ENCODE results near the gene SSBP3. TPM values are rescaled to one million over a fixed set of nuclear protein-coding genes. Genes with fewer than 3 reads are reported as not detected.

Gene SSBP3
- total RNA-seq, 1 experiment from 2014 or later, result 37.5 TPM

DNA sequence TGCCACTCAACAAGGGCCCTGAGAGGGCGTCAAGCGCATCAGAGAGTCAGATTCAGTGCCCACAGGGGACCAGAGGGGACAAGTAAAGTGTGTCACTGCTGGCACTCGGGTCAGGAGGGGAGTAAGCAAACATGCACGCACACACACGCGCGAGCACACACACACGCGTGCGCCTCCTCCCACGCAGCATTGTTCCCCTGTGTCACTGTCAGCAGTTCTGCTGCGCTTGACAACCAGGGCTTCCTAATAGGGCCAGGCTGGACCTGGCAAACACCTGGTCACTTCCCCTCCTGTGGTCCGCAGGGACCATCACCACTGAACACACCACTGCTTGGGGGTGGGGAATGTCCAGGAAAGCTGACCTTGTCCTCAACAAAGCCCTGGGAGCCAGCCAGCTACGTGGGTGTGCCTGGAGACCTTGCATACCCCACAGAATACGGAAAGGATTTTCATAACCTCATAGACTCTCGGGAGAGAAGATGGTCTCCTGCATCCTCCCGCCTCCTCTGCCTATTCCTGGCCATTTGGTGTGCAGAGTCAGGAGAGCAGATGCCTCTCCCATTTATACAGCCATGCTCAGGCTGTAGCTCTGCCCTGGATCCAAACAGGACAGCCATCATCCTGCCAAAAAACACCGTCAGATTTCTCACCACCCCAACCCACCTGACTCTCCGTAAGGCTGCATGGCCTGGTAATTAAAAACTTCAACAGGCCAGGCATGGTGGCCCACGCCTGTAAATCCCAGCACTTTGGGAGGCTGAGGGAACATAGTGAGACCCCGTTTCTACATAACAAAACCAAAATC is 73.2 kb downstream of the SSBP3 start:
- no peaks in the 10 kb centered on the region for H4K20me1 ChIP-seq (ENCODE audit: insufficient read depth)
- H3K4me3 ChIP-seq (replicated peaks in 1 of 2; ENCODE audit: low read depth in 1 of 2, low read length in 2 of 2), result no peak overlapping the region
- ChIA-PET CTCF (no interaction called here), POLR2A (no interaction called here), RAD21 (ENCODE audit: low non-redundant PET in 1 of 2, low total read pairs in 2 of 2, uncharacterized antibody in 2 of 2, unreplicated experiment in 2 of 2) (no interaction called here)
- H3K9ac ChIP-seq (ENCODE audit: low read length), result no peak overlapping the region
- intact Hi-C loops (cut with micrococcal nuclease), result no loop called here
- no peak overlapping the region for H2AFZ ChIP-seq (ENCODE audit: low read depth, low read length, poor library complexity, severe bottlenecking)
- no peak overlapping the region for H3K27ac ChIP-seq (ENCODE audit: low read depth, low read length)
- no peaks in the 10 kb centered on the region for H3K27me3 ChIP-seq (ENCODE audit: insufficient read depth, low read length)
- DNase-seq (ENCODE audit: low read depth, low spot score) (no peak), ATAC-seq (no peak)
- no peaks in the 10 kb centered on the region for H3K36me3 ChIP-seq (ENCODE audit: control insufficient read depth in 1 of 2, insufficient read depth in 2 of 2, low read length in 2 of 2)
- H3K79me2 ChIP-seq (ENCODE audit: insufficient read depth, low read length), result 0 out of 2 replicates have a peak, but pooled peaks cover 2% of the 10 kb centered on the region
- H3K4me1 ChIP-seq (ENCODE audit: control insufficient read depth in 1 of 2, insufficient read depth in 2 of 2, low read length in 2 of 2), result peaks cover 0 to 3% of the 10 kb centered on the region in 2 experiments; a peak in 1 of 4 replicates
- H3K9me3 ChIP-seq (ENCODE audit: control insufficient read depth in 1 of 2, insufficient read depth in 1 of 2, low read depth in 1 of 2, low read length in 2 of 2), result no peaks in the 10 kb centered on the region
- no peaks in the 10 kb centered on the region for H3K9me2 ChIP-seq (ENCODE audit: insufficient read depth)
- no TSS peak for BruUV-seq (replicated peaks)
- TF ChIP-seq, protein P1, sequence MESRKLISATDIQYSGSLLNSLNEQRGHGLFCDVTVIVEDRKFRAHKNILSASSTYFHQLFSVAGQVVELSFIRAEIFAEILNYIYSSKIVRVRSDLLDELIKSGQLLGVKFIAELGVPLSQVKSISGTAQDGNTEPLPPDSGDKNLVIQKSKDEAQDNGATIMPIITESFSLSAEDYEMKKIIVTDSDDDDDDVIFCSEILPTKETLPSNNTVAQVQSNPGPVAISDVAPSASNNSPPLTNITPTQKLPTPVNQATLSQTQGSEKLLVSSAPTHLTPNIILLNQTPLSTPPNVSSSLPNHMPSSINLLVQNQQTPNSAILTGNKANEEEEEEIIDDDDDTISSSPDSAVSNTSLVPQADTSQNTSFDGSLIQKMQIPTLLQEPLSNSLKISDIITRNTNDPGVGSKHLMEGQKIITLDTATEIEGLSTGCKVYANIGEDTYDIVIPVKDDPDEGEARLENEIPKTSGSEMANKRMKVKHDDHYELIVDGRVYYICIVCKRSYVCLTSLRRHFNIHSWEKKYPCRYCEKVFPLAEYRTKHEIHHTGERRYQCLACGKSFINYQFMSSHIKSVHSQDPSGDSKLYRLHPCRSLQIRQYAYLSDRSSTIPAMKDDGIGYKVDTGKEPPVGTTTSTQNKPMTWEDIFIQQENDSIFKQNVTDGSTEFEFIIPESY (IDR thresholded peaks at IDR 0.05; ENCODE audit: extremely low read depth, insufficient replicate concordance, low read length), result no peak
- TF ChIP-seq SIN3A (IDR thresholded peaks at IDR 0.05; ENCODE audit: low read depth), result no peak
- TF ChIP-seq, protein P2, sequence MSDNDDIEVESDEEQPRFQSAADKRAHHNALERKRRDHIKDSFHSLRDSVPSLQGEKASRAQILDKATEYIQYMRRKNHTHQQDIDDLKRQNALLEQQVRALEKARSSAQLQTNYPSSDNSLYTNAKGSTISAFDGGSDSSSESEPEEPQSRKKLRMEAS (IDR thresholded peaks at IDR 0.05), result no peak
- no peak for TF ChIP-seq CBX3 (IDR thresholded peaks at IDR 0.05; ENCODE audit: low read depth)
- no peak for TF ChIP-seq SRF (IDR thresholded peaks at IDR 0.05; ENCODE audit: low read depth)
- TF ChIP-seq, protein P3, sequence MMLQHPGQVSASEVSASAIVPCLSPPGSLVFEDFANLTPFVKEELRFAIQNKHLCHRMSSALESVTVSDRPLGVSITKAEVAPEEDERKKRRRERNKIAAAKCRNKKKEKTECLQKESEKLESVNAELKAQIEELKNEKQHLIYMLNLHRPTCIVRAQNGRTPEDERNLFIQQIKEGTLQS (IDR thresholded peaks at IDR 0.05), result no peak
- no peak for TF ChIP-seq JUND (IDR thresholded peaks at IDR 0.05)
- TF ChIP-seq CEBPB (IDR thresholded peaks at IDR 0.05; ENCODE audit: low read depth), result no peak
- TF ChIP-seq ZNF274 (IDR thresholded peaks at IDR 0.05; ENCODE audit: low read depth, low read length), result no peak
- TF ChIP-seq, protein P4, sequence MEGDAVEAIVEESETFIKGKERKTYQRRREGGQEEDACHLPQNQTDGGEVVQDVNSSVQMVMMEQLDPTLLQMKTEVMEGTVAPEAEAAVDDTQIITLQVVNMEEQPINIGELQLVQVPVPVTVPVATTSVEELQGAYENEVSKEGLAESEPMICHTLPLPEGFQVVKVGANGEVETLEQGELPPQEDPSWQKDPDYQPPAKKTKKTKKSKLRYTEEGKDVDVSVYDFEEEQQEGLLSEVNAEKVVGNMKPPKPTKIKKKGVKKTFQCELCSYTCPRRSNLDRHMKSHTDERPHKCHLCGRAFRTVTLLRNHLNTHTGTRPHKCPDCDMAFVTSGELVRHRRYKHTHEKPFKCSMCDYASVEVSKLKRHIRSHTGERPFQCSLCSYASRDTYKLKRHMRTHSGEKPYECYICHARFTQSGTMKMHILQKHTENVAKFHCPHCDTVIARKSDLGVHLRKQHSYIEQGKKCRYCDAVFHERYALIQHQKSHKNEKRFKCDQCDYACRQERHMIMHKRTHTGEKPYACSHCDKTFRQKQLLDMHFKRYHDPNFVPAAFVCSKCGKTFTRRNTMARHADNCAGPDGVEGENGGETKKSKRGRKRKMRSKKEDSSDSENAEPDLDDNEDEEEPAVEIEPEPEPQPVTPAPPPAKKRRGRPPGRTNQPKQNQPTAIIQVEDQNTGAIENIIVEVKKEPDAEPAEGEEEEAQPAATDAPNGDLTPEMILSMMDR (IDR thresholded peaks at IDR 0.05 in 2 of 3, conservative IDR thresholded peaks at IDR 0.05 in 1 of 3; ENCODE audit: borderline replicate concordance in 1 of 3, insufficient read depth in 1 of 3, low read depth in 2 of 3, low read length in 2 of 3), result no peak
- no peak for TF ChIP-seq EGR1 (IDR thresholded peaks at IDR 0.05; ENCODE audit: low read depth)
- TF ChIP-seq POLR2AphosphoS5 (IDR thresholded peaks at IDR 0.05; ENCODE audit: low read depth, low read length), result no peak
- TF ChIP-seq TCF7L2 (IDR thresholded peaks at IDR 0.05; ENCODE audit: borderline replicate concordance, extremely low read depth, insufficient read depth, insufficient read length), result no peak
- TF ChIP-seq FOSL1 (IDR thresholded peaks at IDR 0.05; ENCODE audit: low read depth), result no peak
- TF ChIP-seq, protein P5, sequence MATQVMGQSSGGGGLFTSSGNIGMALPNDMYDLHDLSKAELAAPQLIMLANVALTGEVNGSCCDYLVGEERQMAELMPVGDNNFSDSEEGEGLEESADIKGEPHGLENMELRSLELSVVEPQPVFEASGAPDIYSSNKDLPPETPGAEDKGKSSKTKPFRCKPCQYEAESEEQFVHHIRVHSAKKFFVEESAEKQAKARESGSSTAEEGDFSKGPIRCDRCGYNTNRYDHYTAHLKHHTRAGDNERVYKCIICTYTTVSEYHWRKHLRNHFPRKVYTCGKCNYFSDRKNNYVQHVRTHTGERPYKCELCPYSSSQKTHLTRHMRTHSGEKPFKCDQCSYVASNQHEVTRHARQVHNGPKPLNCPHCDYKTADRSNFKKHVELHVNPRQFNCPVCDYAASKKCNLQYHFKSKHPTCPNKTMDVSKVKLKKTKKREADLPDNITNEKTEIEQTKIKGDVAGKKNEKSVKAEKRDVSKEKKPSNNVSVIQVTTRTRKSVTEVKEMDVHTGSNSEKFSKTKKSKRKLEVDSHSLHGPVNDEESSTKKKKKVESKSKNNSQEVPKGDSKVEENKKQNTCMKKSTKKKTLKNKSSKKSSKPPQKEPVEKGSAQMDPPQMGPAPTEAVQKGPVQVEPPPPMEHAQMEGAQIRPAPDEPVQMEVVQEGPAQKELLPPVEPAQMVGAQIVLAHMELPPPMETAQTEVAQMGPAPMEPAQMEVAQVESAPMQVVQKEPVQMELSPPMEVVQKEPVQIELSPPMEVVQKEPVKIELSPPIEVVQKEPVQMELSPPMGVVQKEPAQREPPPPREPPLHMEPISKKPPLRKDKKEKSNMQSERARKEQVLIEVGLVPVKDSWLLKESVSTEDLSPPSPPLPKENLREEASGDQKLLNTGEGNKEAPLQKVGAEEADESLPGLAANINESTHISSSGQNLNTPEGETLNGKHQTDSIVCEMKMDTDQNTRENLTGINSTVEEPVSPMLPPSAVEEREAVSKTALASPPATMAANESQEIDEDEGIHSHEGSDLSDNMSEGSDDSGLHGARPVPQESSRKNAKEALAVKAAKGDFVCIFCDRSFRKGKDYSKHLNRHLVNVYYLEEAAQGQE (IDR thresholded peaks at IDR 0.05; ENCODE audit: low read depth), result no peak
- TF ChIP-seq ELF1 (IDR thresholded peaks at IDR 0.05; ENCODE audit: borderline replicate concordance, low read depth), result no peak
- TF ChIP-seq POLR2A (IDR thresholded peaks at IDR 0.05; ENCODE audit: borderline replicate concordance, extremely low read depth, insufficient read depth, insufficient read length), result no peak
- no peak for TF ChIP-seq EZH2phosphoT487 (IDR thresholded peaks at IDR 0.05; ENCODE audit: borderline replicate concordance)
- H3K4me2 ChIP-seq (ENCODE audit: low read length), result no peak overlapping the region
